Subcutaneous adipose tissue (tissue), 4 donors: ENCODE measurements around the gene SGSM1. TPM values are rescaled to one million over a fixed set of nuclear protein-coding genes. Genes with fewer than 3 reads are reported as not detected.

Experiments
- total RNA-seq, 4 donors: library from RNA; depleted of rRNA; stranded (reverse); fragments of >200 nt; gene quantifications; one replicate each; pipeline ENCODE4 v1.1.0, GENCODE V29; 2016
- TF ChIP-seq, protein P1 (sequence below): fragments of 450-650 bp; IDR thresholded peaks from one replicate; pipeline ENCODE4 v1.5.1; 2016; ENCODE audit warnings: low read depth, mild to moderate bottlenecking, control low read depth, antibody characterized with exemption, moderate library complexity

SGSM1 gene
- total RNA-seq, 4 donors from 2014 or later: under 0.01 to 0.57 (median under 0.01) TPM; not detected in 1

DNA sequence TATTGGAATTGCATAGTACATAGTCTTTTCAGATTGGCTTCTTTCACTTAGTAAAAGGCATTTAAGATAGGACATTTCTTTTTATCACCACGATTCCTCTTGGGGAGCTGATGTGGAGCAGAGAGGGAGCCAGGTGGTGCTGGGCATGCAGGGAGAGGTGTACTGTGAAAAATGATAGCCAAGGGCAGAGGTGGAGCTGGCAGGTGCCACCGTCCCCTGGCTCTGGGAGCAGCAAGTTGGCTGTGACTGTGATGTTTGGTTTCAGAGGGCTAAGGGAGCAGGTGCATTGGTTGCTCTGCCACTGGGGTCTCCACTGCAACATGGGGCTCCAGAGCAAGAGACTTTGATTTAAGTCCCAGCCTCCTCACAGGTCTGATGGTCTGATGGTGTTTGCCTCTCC lies 16.5 kb downstream of the SGSM1 start:
- TF ChIP-seq, protein P1, sequence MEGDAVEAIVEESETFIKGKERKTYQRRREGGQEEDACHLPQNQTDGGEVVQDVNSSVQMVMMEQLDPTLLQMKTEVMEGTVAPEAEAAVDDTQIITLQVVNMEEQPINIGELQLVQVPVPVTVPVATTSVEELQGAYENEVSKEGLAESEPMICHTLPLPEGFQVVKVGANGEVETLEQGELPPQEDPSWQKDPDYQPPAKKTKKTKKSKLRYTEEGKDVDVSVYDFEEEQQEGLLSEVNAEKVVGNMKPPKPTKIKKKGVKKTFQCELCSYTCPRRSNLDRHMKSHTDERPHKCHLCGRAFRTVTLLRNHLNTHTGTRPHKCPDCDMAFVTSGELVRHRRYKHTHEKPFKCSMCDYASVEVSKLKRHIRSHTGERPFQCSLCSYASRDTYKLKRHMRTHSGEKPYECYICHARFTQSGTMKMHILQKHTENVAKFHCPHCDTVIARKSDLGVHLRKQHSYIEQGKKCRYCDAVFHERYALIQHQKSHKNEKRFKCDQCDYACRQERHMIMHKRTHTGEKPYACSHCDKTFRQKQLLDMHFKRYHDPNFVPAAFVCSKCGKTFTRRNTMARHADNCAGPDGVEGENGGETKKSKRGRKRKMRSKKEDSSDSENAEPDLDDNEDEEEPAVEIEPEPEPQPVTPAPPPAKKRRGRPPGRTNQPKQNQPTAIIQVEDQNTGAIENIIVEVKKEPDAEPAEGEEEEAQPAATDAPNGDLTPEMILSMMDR: no peak

DNA sequence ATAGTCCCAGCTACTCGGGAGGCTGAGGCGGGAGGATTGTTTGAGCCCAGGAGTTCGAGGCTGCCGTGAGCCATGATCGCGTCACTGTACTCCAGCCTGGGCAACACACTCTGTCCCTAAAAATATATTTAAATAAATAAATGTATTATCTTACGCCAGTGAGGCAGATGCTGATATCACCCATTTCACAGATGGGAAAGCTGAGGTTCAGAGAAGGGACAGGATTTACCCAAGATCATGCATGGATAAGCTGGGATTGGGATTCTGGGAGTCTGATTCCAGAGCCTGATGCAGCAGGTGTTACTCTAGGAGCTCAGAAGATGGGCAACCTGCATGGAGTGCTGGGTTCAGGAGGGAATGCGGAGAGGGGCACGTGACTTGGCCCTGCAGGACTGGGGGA lies 17.8 kb downstream of the SGSM1 start:
- TF ChIP-seq, protein P1: no peak

DNA sequence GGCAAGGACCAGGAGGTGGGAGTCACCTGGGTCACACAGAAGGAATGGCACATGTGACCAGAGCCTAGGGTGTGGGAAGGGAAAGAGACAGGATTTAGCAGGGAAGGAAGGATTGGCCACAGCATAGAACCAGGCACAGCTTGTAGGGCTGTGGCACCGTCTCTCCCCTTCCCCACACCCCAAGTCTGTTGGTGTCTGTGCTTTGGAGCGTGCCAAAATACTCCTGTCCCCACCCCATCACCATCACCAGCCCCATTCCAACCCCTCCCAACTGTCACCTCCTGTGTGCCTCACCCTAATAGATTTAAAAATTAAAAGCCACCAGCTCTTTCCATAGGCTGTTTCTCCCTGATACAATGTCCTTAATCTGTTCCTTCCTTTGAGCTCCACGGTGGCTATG lies 18.2 kb downstream of the SGSM1 start:
- TF ChIP-seq, protein P1: no peak

DNA sequence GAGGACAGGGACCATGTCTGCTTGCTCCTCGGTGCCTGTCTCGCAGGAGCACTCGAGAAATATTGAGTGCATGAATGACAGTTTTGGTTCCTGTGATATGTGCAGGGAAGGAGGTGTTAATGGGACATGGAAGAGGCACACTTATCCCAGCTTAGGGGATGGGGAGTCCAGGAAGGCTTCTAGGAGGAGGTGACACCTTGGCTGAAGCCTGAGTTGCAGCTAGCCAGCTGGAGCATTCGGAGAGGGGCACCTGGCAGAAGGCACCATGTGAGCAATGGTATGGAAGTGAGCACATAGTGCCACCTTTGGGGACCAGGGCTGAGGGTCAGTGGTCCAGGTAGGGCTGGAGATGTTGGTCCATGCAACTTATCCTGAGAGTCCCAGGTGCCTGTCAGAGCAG lies 18.9 kb downstream of the SGSM1 start:
- TF ChIP-seq, protein P1: no peak

DNA sequence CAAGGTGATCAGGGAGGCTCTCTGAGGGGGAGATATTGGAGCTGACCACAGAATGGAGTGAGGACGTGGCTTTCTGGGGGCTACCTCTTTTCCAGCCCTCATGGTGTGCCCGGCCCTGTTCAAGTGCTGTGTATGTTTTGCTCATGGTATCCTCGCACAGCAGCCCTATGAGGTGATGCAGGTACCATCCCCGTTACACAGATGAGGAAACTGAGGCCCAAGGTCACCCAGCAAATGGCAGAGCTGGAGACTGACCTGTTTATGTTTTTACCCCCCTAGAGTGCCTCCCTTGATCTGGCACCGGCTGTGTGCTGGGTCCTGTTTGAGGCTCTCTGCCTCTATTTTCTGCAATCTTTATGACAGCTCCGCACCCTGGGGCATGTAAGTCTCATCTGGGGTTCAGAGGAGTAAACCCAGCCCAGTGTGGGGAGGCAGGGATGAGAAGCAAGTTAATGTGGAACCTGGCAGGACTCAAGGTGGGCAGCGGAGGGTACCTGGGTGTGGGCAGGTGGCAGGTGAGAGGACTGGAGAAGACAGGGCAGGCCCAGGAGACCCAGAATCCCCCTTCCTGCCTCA lies 20.8 kb downstream of the SGSM1 start:
- TF ChIP-seq, protein P1: no peak

DNA sequence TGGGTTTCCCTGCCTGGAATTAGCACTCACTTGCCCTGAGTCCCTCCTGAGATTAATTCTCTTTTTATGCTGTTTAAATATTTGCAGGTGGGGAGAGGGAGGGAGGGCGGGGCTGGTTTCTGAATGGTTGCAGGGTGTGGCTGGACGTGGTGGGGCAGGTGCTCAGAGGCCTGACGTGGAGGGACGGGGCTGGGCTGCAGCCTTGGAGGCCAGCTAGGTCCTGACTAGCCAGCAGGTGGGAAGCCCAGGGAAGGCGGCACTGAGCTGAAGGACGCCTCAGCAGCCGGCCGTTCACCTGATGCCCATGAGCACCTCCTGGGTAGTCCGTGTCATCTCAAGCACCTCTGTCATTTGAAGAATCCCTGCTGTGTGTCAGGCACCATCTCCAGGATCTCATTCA lies 21.3 kb downstream of the SGSM1 start:
- TF ChIP-seq, protein P1: no peak

DNA sequence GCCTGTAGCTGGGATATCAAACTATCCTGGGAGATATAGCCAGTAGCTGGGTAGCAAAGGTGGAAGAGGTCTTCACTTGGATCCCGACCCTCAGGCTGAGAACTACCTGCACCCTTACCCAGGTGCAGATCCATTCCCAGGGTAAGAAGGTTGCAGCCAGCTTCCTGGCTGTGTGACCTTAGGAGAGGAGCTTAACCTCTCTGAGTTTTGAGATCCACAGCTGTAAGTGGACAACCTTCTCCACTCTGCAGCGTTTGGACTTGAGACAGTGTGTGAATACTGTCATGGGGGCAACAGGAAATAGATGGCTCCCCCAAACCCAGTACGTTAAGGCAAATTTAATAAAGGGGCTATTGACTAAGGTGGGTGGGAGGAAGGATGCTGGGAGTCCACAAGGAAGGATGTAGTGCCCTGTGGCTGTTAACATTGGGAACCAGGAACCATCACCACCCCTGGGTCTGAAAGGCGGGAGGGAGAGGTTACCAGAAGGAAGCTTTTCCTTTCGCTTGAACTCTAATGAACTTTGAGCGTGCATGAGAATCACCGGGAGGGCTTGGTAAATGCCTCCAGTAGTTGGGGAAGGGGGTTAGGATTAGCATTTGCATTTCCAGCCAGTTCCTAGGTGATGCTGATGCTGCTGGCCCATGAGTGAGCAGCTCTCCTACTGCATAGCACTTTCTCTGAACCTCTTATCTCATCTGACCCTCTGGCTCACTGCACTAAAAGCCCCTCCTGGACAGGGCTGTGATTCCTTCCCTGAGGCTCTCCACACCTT lies 24.4 kb downstream of the SGSM1 start:
- TF ChIP-seq, protein P1: no peak
